Measurements from ENCODE around the gene TEKT4. TPM values are rescaled to one million over a fixed set of nuclear protein-coding genes. Genes with fewer than 3 reads are reported as not detected.

The TEKT4 gene
- total RNA-seq, 1 experiment from 2014 or later, result not detected

- Mint-ChIP-seq H3K9me3 (ENCODE audit: unreplicated experiment) (no peaks in the 10 kb centered on the region), H3K27ac (ENCODE audit: low read depth, unreplicated experiment) (no peak overlapping the region), H3K4me3 (ENCODE audit: unreplicated experiment) (no peak overlapping the region), H3K36me3 (ENCODE audit: insufficient read depth, unreplicated experiment) (no peaks in the 10 kb centered on the region), H3K4me1 (ENCODE audit: insufficient read depth, unreplicated experiment) (no peaks in the 10 kb centered on the region), H3K27me3 (ENCODE audit: insufficient read depth, unreplicated experiment) (peaks cover 13% of the 10 kb centered on the region)
- no TSS peak for BruUV-seq (replicated peaks)
- ChIA-PET CTCF (interaction anchor here (0.6 to 9.6 kb wide), 14 partner anchors 8 to 630 kb away, joined by 3 to 170 read pairs (median 4); partner anchors contain the start of gene FAHD2A), POLR2A (no interaction called here)
- intact Hi-C loops (cut with micrococcal nuclease), result loop anchor here (1.0 to 10.0 kb wide), 2 partner anchors 84 to 241 kb away; no protein-coding TSS in a partner anchor
- TF ChIP-seq, protein P1, sequence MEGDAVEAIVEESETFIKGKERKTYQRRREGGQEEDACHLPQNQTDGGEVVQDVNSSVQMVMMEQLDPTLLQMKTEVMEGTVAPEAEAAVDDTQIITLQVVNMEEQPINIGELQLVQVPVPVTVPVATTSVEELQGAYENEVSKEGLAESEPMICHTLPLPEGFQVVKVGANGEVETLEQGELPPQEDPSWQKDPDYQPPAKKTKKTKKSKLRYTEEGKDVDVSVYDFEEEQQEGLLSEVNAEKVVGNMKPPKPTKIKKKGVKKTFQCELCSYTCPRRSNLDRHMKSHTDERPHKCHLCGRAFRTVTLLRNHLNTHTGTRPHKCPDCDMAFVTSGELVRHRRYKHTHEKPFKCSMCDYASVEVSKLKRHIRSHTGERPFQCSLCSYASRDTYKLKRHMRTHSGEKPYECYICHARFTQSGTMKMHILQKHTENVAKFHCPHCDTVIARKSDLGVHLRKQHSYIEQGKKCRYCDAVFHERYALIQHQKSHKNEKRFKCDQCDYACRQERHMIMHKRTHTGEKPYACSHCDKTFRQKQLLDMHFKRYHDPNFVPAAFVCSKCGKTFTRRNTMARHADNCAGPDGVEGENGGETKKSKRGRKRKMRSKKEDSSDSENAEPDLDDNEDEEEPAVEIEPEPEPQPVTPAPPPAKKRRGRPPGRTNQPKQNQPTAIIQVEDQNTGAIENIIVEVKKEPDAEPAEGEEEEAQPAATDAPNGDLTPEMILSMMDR (IDR thresholded peaks at IDR 0.05; ENCODE audit: unreplicated experiment), result no peak
- no peak for DNase-seq (ENCODE audit: unreplicated experiment)
These were observed 2.4 kb downstream of the TEKT4 start for GRCh38 chr2:94873362-94874276.

DNA sequence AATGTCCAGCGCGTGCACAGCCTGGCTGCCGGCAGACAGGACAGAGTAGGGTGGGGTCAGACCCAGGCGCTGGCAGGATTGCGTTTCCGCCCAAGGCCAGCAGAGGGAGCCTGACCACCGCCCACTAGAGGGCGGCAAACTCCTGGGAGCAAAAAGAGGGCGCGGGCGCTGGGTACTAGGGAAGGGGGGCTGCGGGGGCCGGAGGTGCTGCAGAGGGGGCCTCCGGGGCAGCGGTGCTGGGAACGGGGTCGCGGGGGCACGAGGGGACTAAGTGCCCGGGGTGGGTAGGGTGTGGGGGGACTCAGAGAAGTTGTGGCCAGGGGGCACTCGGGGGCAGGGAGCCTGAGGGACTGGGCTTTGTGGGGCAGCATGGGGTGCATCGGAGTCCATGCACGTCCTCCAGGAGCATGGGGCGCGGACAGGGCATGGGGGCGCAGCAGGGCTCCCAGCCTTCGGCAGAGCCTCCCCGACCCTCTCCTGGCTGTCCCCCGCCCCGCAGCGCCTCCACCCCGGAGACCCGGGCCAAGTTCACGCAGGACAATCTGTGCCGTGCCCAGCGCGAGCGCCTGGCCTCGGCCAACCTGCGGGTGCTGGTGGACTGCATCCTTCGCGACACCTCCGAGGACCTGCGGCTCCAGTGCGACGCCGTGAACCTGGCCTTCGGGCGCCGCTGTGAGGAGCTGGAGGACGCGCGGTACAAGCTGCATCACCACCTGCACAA lies 3.2 kb downstream of the TEKT4 start:
- Mint-ChIP-seq H3K27ac (ENCODE audit: low read depth, unreplicated experiment) (no peak overlapping the region), H3K4me3 (ENCODE audit: unreplicated experiment) (no peak overlapping the region), H3K9me3 (ENCODE audit: unreplicated experiment) (no peaks in the 10 kb centered on the region), H3K36me3 (ENCODE audit: insufficient read depth, unreplicated experiment) (no peaks in the 10 kb centered on the region), H3K4me1 (ENCODE audit: insufficient read depth, unreplicated experiment) (no peaks in the 10 kb centered on the region), H3K27me3 (ENCODE audit: insufficient read depth, unreplicated experiment) (peaks cover 11% of the 10 kb centered on the region)
- intact Hi-C loops (cut with micrococcal nuclease), result loop anchor here (1.0 to 10.0 kb wide), 2 partner anchors 83 to 240 kb away; no protein-coding TSS in a partner anchor
- TF ChIP-seq, protein P1 (IDR thresholded peaks at IDR 0.05; ENCODE audit: unreplicated experiment), result peak; percentile 97
- POLR2A ChIA-PET, result no interaction called here
- no TSS peak for BruUV-seq (replicated peaks)
- DNase-seq (ENCODE audit: unreplicated experiment), result peak; percentile 50
- CTCF ChIA-PET, result interaction anchor here (0.6 to 9.6 kb wide), 15 partner anchors 9 to 528 kb away, joined by 3 to 170 read pairs (median 4); partner anchors contain the start of gene FAHD2A

- DNase-seq (ENCODE audit: unreplicated experiment), result no peak
- no peak overlapping the region for H3K4me3 Mint-ChIP-seq (ENCODE audit: unreplicated experiment)
- no peaks in the 10 kb centered on the region for H3K9me3 Mint-ChIP-seq (ENCODE audit: unreplicated experiment)
- ChIA-PET CTCF (interaction anchor here (0.6 to 9.6 kb wide), 9 partner anchors 10 to 86 kb away, joined by 3 to 170 read pairs (median 4); no protein-coding TSS in a partner anchor), POLR2A (no interaction called here)
- no peaks in the 10 kb centered on the region for H3K4me1 Mint-ChIP-seq (ENCODE audit: insufficient read depth, unreplicated experiment)
- H3K27ac Mint-ChIP-seq (ENCODE audit: low read depth, unreplicated experiment), result no peak overlapping the region
- intact Hi-C loops (cut with micrococcal nuclease), result loop anchor here (10.0 kb wide), 1 partner anchor 240 kb away; no protein-coding TSS in a partner anchor
- H3K36me3 Mint-ChIP-seq (ENCODE audit: insufficient read depth, unreplicated experiment), result no peaks in the 10 kb centered on the region
- TF ChIP-seq, protein P1 (IDR thresholded peaks at IDR 0.05; ENCODE audit: unreplicated experiment), result no peak
- peaks cover 11% of the 10 kb centered on the region for H3K27me3 Mint-ChIP-seq (ENCODE audit: insufficient read depth, unreplicated experiment)
- BruUV-seq (replicated peaks), result no TSS peak
These were observed 4.0 kb downstream of the TEKT4 start for GRCh38 chr2:94875064-94875819.
